Erythroblast (primary cell): ENCODE data around the gene DAB2.

ENCODE experiments used
- GATA1 ChIP-seq: IDR thresholded peaks from 2 replicates; pipeline ENCODE4 v1.6.1; 2011; ENCODE audit warnings: low read depth, mild to moderate bottlenecking, control low read depth, low read length, moderate library complexity
- POLR2A ChIP-seq: IDR thresholded peaks from 2 replicates; pipeline ENCODE4 v1.6.1; 2011; ENCODE audit warnings: mild to moderate bottlenecking, low read length

DNA sequence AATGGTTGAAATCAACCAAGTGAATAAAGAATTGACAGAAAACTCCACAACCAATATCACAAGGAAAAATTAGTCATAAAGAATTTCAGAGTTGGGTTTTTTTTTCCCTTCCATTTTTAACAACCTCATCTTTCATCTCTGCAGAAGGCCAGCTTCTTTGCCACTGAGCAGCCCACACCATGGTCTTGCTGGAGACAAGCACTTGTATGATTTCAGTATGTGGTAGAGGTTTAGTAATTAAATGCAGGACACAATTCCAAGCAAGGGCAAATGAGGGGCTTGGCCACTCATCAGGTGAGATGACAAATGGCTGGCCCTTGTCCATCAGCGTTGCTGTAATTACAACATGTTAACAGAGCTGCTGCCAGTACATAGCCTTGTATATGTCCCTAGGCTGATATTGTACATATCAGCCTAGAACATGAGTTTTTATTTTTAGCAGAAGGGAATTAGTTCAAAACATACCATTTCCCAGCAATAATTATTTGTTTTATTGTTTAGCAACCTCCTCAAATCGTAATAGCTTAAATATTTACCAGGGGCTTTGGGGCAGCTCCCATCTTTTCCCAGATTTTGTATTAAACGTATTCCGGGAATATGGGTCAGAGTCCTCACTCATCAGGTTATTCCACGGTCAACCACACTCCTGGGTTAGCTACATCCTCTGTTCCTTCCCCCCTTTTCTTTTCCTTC lies 55.5 kb downstream of the DAB2 start:
- TF ChIP-seq POLR2A = no peak
- TF ChIP-seq GATA1 = no peak
